ENCODE measurements around the gene EHD4. TPM values are rescaled to one million over a fixed set of nuclear protein-coding genes. Genes with fewer than 3 reads are reported as not detected.

EHD4 gene
- total and polyA plus RNA-seq, 2 donors (not counting 3 experiments of a cell fraction or from before 2014, with no cell fraction given), result 96.7 to 128 TPM

DNA sequence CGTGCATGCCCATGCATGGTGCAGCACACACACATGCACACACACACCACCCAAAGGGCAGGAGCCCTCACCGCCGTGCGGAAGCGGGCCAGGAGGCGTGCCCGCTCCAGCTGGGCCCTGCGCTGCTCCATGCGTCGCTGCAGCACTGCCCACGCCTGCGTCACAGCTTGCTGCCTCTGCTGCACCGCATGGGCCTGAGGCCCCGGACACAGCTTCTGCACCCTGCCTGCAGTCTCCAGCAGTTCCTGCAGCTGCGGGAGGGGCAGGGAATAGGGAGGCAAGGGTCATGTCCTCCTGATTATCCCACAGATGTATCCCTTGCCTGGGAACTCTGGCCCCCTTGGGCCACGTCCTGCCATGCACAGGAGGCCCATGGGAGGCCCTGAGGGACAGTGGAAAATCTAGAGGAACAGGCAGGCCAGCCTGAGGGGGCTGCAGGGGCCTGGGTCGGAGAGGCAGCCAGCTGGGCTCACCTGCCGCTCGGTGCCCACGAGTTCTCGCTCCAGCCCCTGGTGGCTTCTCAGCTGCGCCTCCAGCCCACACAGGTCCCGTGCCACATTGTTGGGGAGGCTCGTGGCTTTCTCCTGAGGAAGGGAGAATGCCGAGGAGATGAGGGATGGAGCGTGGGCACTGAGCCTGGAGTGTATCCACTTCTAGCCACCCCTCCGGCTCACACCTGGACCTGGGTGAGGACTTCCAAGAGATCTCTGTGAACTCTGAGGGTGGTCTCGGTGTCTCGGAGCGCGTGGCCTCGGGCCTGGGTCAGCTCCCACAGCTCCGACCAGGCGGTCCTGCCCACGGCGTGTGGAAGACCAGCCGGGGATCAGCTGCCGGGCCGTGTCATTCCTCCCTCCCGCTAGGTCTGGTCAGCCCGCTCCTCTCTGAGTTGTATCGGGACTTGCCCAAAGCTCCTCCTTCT is 102.3 kb downstream of the EHD4 start:
- Histone ChIP-seq H3K9me1 (replicated peaks; ENCODE audit: control insufficient read depth, extremely low read depth, insufficient read depth, low read length) (no peaks in the 10 kb centered on the region), H3K27me3 (ENCODE audit: control insufficient read depth in 2 of 2, insufficient read depth in 2 of 2, low read length in 2 of 2) (no peaks in the 10 kb centered on the region), H3K4me2 (ENCODE audit: insufficient read depth, low read length) (no peak overlapping the region), H3K4me3 (replicated peaks in 1 of 3; ENCODE audit: insufficient read depth in 1 of 3, low read depth in 1 of 3, low read length in 3 of 3) (no peak overlapping the region), H3K27ac (ENCODE audit: insufficient read depth, low read depth, low read length) (no peak overlapping the region), H4K20me1 (replicated peaks; ENCODE audit: control insufficient read depth, extremely low read depth, insufficient read depth, low read length) (no peaks in the 10 kb centered on the region), H3K9me3 (replicated peaks; ENCODE audit: control insufficient read depth, insufficient read depth, low read length) (no peaks in the 10 kb centered on the region), H3K9ac (replicated peaks; ENCODE audit: extremely low read depth, insufficient read depth, low read length) (no peak overlapping the region), H2AFZ (ENCODE audit: low read depth, low read length) (no peak overlapping the region), H3K4me1 (ENCODE audit: control insufficient read depth, extremely low read depth, insufficient read depth, low read length) (no peaks in the 10 kb centered on the region), H3K79me2 (ENCODE audit: control insufficient read depth, insufficient read depth, low read length) (no peaks in the 10 kb centered on the region), H3K36me3 (ENCODE audit: control insufficient read depth in 2 of 2, extremely low read depth in 1 of 2, insufficient read depth in 2 of 2, low read length in 2 of 2) (peaks cover 2 to 38% of the 10 kb centered on the region in 2 experiments)
- DNase-seq (ENCODE audit: low read depth, low spot score), result no peak
- intact Hi-C loops (cut with micrococcal nuclease), result no loop called here
- TF ChIP-seq, protein P1, sequence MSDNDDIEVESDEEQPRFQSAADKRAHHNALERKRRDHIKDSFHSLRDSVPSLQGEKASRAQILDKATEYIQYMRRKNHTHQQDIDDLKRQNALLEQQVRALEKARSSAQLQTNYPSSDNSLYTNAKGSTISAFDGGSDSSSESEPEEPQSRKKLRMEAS (IDR thresholded peaks at IDR 0.05; ENCODE audit: insufficient read depth, insufficient read length), result no peak
- TF ChIP-seq MYC (IDR thresholded peaks at IDR 0.05; ENCODE audit: low read depth, low read length) (no peak), FOS (IDR thresholded peaks at IDR 0.05; ENCODE audit: borderline replicate concordance, insufficient read depth, low read length) (no peak)
- CTCF ChIA-PET, result interaction anchor here (0.6 to 1.4 kb wide), 4 partner anchors 24 to 856 kb away, joined by 3 to 5 read pairs (median 4); no protein-coding TSS in a partner anchor
- no peak for FAIRE-seq
- no TSS peak for BruUV-seq (replicated peaks)
- dilution Hi-C loops (cut with MboI; ENCODE audit: extremely low pct_ligation_motif_present, low sequenced_read_pairs), result no loop called here
- POLR2A ChIA-PET, result no interaction called here

DNA sequence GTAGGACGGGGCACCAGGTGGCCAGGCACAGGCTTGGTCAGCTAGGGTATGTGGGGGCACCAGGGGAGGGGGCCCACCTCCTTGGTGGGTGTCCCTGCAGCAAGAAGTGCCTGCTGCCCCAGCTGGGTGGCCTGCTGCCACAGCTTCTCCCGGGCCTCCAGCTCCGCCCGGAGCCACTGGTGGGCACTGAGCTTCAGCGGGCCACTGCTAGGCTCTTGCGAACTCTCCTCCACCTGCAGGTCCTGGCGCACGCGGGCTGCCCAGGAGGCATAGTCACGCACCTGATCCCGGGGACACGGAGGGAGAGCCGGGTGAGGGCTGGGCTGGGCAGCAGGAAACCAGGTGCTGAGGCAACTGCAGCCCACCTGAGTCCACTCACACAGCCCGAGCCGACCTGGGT is 104.0 kb downstream of the EHD4 start:
- H3K27ac ChIP-seq (ENCODE audit: insufficient read depth, low read depth, low read length), result no peak overlapping the region
- H3K4me2 ChIP-seq (ENCODE audit: insufficient read depth, low read length), result no peak overlapping the region
- CTCF ChIA-PET, result no interaction called here
- intact Hi-C loops (cut with micrococcal nuclease), result no loop called here
- H3K9ac ChIP-seq (replicated peaks; ENCODE audit: extremely low read depth, insufficient read depth, low read length), result no peak overlapping the region
- no peaks in the 10 kb centered on the region for H3K9me1 ChIP-seq (replicated peaks; ENCODE audit: control insufficient read depth, extremely low read depth, insufficient read depth, low read length)
- H3K36me3 ChIP-seq (ENCODE audit: control insufficient read depth in 2 of 2, extremely low read depth in 1 of 2, insufficient read depth in 2 of 2, low read length in 2 of 2), result peaks cover 5 to 37% of the 10 kb centered on the region in 2 experiments
- DNase-seq (ENCODE audit: low read depth, low spot score) (no peak), FAIRE-seq (no peak)
- no peak overlapping the region for H3K4me3 ChIP-seq (replicated peaks in 1 of 3; ENCODE audit: insufficient read depth in 1 of 3, low read depth in 1 of 3, low read length in 3 of 3)
- TF ChIP-seq POLR2A (IDR thresholded peaks at IDR 0.05; ENCODE audit: low read depth, low read length) (no peak), EZH2 (IDR thresholded peaks at IDR 0.05; ENCODE audit: borderline replicate concordance, low read depth, low read length, severe bottlenecking) (no peak), GATA2 (IDR thresholded peaks at IDR 0.05; ENCODE audit: insufficient read depth, insufficient read length, low read depth, low read length) (no peak), POLR2AphosphoS5 (IDR thresholded peaks at IDR 0.05; ENCODE audit: insufficient read depth, low read depth, low read length) (no peak), MYC (IDR thresholded peaks at IDR 0.05; ENCODE audit: low read depth, low read length) (no peak), JUN (IDR thresholded peaks at IDR 0.05; ENCODE audit: borderline replicate concordance, insufficient read depth, insufficient read length, low read depth) (no peak), FOS (IDR thresholded peaks at IDR 0.05; ENCODE audit: borderline replicate concordance, insufficient read depth, low read length) (no peak)
- TF ChIP-seq, protein P2, sequence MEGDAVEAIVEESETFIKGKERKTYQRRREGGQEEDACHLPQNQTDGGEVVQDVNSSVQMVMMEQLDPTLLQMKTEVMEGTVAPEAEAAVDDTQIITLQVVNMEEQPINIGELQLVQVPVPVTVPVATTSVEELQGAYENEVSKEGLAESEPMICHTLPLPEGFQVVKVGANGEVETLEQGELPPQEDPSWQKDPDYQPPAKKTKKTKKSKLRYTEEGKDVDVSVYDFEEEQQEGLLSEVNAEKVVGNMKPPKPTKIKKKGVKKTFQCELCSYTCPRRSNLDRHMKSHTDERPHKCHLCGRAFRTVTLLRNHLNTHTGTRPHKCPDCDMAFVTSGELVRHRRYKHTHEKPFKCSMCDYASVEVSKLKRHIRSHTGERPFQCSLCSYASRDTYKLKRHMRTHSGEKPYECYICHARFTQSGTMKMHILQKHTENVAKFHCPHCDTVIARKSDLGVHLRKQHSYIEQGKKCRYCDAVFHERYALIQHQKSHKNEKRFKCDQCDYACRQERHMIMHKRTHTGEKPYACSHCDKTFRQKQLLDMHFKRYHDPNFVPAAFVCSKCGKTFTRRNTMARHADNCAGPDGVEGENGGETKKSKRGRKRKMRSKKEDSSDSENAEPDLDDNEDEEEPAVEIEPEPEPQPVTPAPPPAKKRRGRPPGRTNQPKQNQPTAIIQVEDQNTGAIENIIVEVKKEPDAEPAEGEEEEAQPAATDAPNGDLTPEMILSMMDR (IDR thresholded peaks at IDR 0.05; ENCODE audit: extremely low read depth in 1 of 2, insufficient read depth in 1 of 2, low read depth in 1 of 2, low read length in 2 of 2), result no peak
- TF ChIP-seq, protein P1 (IDR thresholded peaks at IDR 0.05; ENCODE audit: insufficient read depth, insufficient read length), result no peak
- no TSS peak for BruUV-seq (replicated peaks)
- no peaks in the 10 kb centered on the region for H3K4me1 ChIP-seq (ENCODE audit: control insufficient read depth, extremely low read depth, insufficient read depth, low read length)
- H3K9me3 ChIP-seq (replicated peaks; ENCODE audit: control insufficient read depth, insufficient read depth, low read length), result no peaks in the 10 kb centered on the region
- POLR2A ChIA-PET, result no interaction called here
- H3K79me2 ChIP-seq (ENCODE audit: control insufficient read depth, insufficient read depth, low read length), result no peaks in the 10 kb centered on the region
- H3K27me3 ChIP-seq (ENCODE audit: control insufficient read depth in 2 of 2, insufficient read depth in 2 of 2, low read length in 2 of 2), result no peaks in the 10 kb centered on the region
- no peaks in the 10 kb centered on the region for H4K20me1 ChIP-seq (replicated peaks; ENCODE audit: control insufficient read depth, extremely low read depth, insufficient read depth, low read length)
- no peak overlapping the region for H2AFZ ChIP-seq (ENCODE audit: low read depth, low read length)
- dilution Hi-C loops (cut with MboI; ENCODE audit: extremely low pct_ligation_motif_present, low sequenced_read_pairs), result no loop called here
